B cell (primary cell): ENCODE results near the gene SLC13A3. TPM values are rescaled to one million over a fixed set of nuclear protein-coding genes. Genes with fewer than 3 reads are reported as not detected.

Experiments
- ATAC-seq: fragments of 200-7000 bp; cut with Tn5 transposase; one replicate; pipeline ENCODE4 v1.10.0; 2021; ENCODE audit warnings: low read depth, mild to moderate bottlenecking, moderate number of reproducible peaks, moderate library complexity
- CTCF ChIA-PET: fragments of 350-600 bp; sonication (Branson Sonifier 250); formaldehyde crosslinking; loops from one replicate; lab custom pipeline; 2021; ENCODE audit warnings: antibody characterized with exemption, inconsistent platforms; lab: Charles Lee
- POLR2A ChIA-PET: fragments of 350-600 bp; sonication (Branson Sonifier 250); formaldehyde crosslinking; loops from one replicate; lab custom pipeline; 2021; ENCODE audit warnings: antibody characterized with exemption; lab: Charles Lee
- DNase-seq: peaks from one replicate; pipeline ENCODE4 v3.0.0; 2013
- H2AFZ ChIP-seq: 2 replicates; pipeline ENCODE4 v1.6.1; 2012; ENCODE audit warnings: mild to moderate bottlenecking, low read depth, low read length; ENCODE audit not compliant: insufficient read depth, poor library complexity, severe bottlenecking
- H3K27ac ChIP-seq, 2 donors: 1 replicate in 1 of 2; 2 replicates in 1 of 2; pipeline ENCODE4 v1.5.1; 2012 to 2013; ENCODE audit warnings: low read length in 2 of 2, mild to moderate bottlenecking in 2 of 2, moderate library complexity in 1 of 2
- H3K27me3 ChIP-seq, 4 experiments: fragments of 200-600 bp in 1 of 4; sonication (generic) in 1 of 4; replicated peaks in 1 of 4; 1 replicate in 2 of 4; 2 replicates in 2 of 4; pipeline versions ENCODE4 v1.6.1 to v1.7.0; 2013 to 2016; ENCODE audit warnings: low read length in 3 of 4, mild to moderate bottlenecking in 2 of 4, mixed read lengths in 1 of 4, moderate library complexity in 1 of 4; ENCODE audit not compliant: insufficient read depth in 4 of 4, control insufficient read depth in 3 of 4; ENCODE audit errors: control extremely low read depth in 1 of 4
- H3K36me3 ChIP-seq, 2 experiments: replicated peaks in 1 of 2; 1 replicate in 1 of 2; 2 replicates in 1 of 2; pipeline versions ENCODE4 v1.6.1 to v1.7.1; 2013; ENCODE audit warnings: low read length in 1 of 2; ENCODE audit not compliant: insufficient read depth in 2 of 2, control insufficient read depth in 1 of 2; ENCODE audit errors: control extremely low read depth in 1 of 2, extremely low read depth in 1 of 2
- H3K4me1 ChIP-seq, 2 donors: fragments of 200-600 bp in 1 of 2; sonication (generic) in 1 of 2; 1 replicate in 1 of 2; 2 replicates in 1 of 2; pipeline versions ENCODE4 v1.5.1 to v1.6.1; 2013 to 2017; ENCODE audit warnings: low read length in 2 of 2; ENCODE audit not compliant: control insufficient read depth in 2 of 2, insufficient read depth in 2 of 2
- H3K4me2 ChIP-seq: replicated peaks from 2 replicates; pipeline ENCODE3; 2012; ENCODE audit warnings: mild to moderate bottlenecking, low read depth, low read length; ENCODE audit not compliant: poor library complexity, severe bottlenecking
- H3K4me3 ChIP-seq, 5 experiments: fragments of 200-600 bp in 1 of 5; sonication (generic) in 1 of 5; 1 replicate in 3 of 5; 2 replicates in 2 of 5; pipeline versions ENCODE4 v1.5.1 to v1.7.0; 2011 to 2016; ENCODE audit warnings: low read length in 4 of 5, mild to moderate bottlenecking in 4 of 5, low read depth in 2 of 5, control low read depth in 1 of 5, moderate library complexity in 1 of 5; ENCODE audit not compliant: insufficient read depth in 1 of 5; ENCODE audit errors: control extremely low read depth in 1 of 5, extremely low read depth in 1 of 5
- H3K79me2 ChIP-seq: fragments of 200-600 bp; sonication (generic); one replicate; pipeline ENCODE4 v1.6.0; 2016; ENCODE audit warnings: low read length; ENCODE audit not compliant: control insufficient read depth, insufficient read depth
- H3K9ac ChIP-seq: fragments of 200-600 bp; sonication (generic); 2 replicates; pipeline ENCODE4 v1.6.1; 2017; ENCODE audit warnings: mild to moderate bottlenecking, low read length, moderate library complexity
- H3K9me3 ChIP-seq, 3 donors: one replicate each; pipeline versions ENCODE4 v1.6.1 to v1.7.1; 2013; ENCODE audit warnings: low read length in 2 of 3; ENCODE audit not compliant: control insufficient read depth in 2 of 3, insufficient read depth in 1 of 3; ENCODE audit errors: control extremely low read depth in 1 of 3
- H4K20me1 ChIP-seq: 2 replicates; pipeline ENCODE4 v1.6.0; 2012; ENCODE audit warnings: mild to moderate bottlenecking, low read length; ENCODE audit not compliant: insufficient read depth, control insufficient read depth, poor library complexity, severe bottlenecking
- H3K27ac Mint-ChIP-seq: one replicate; pipeline ENCODE4 v1.8.0; 2021; ENCODE audit warnings: mixed read lengths
- H3K27me3 Mint-ChIP-seq: one replicate; pipeline ENCODE4 v1.8.0; 2021; ENCODE audit warnings: mixed read lengths
- H3K4me1 Mint-ChIP-seq: one replicate; pipeline ENCODE4 v1.8.0; 2021; ENCODE audit warnings: mixed read lengths
- H3K4me3 Mint-ChIP-seq: one replicate; pipeline ENCODE4 v1.8.0; 2021; ENCODE audit warnings: mixed read lengths
- H3K9me3 Mint-ChIP-seq: one replicate; pipeline ENCODE4 v1.8.0; 2022; ENCODE audit warnings: mixed read lengths; ENCODE audit not compliant: insufficient read depth
- CTCF ChIP-seq: fragments of 200-600 bp; IDR thresholded peaks from one replicate; pipeline ENCODE4 v1.8.0; 2022; ENCODE audit warnings: antibody characterized with exemption, mild to moderate bottlenecking
- EZH2 ChIP-seq: IDR thresholded peaks from 2 replicates; pipeline ENCODE4 v1.6.1; 2012; ENCODE audit warnings: borderline replicate concordance, low read depth, mild to moderate bottlenecking, moderate library complexity, low read length; ENCODE audit not compliant: insufficient read depth, poor library complexity, severe bottlenecking
- WGBS: methylation state at CpG from one replicate; pipeline ENCODE4 v1.1.5; 2013; ENCODE audit warnings: missing lambda C conversion rate; ENCODE audit not compliant: insufficient coverage; 5-methylcytosine and 5-hydroxymethylcytosine counted together
- intact Hi-C: fragments of 100-400 bp; cut with micrococcal nuclease; formaldehyde crosslinking; loops from one replicate; pipeline ENCODE4 v1.10.0; 2022
- polyA plus RNA-seq: library from polyadenylated mRNA; depleted of rRNA; stranded (reverse); fragments of >200 nt; gene quantifications from 2 replicates; pipeline ENCODE4 v1.2.3, GENCODE V29; 2012
- total RNA-seq, 2 donors: library from RNA; stranded (reverse); fragments of 120-200 nt in 1 of 2; gene quantifications; 1 replicate in 1 of 2; 2 replicates in 1 of 2; pipeline versions ENCODE4 v1.2.3 to v1.2.4, GENCODE V29; 2013 to 2022

The SLC13A3 gene
- total and polyA plus RNA-seq, 2 donors (not counting 1 experiment from before 2014, with no cell fraction given) = 0.09 to 0.20 TPM

- POLR2A ChIA-PET = no interaction called here
- H3K4me1 ChIP-seq = no peaks in the 10 kb centered on the region
- no peaks in the 10 kb centered on the region for H3K79me2 ChIP-seq
- H4K20me1 ChIP-seq = no peaks in the 10 kb centered on the region
- no peak overlapping the region for H3K9ac ChIP-seq
- H3K4me1 Mint-ChIP-seq = no peaks in the 10 kb centered on the region
- H3K27ac ChIP-seq = no peak overlapping the region
- H3K9me3 ChIP-seq = no peaks in the 10 kb centered on the region
- no peak for DNase-seq
- peaks cover 0 to 6% (median 4%) of the 10 kb centered on the region in 4 experiments for H3K27me3 ChIP-seq
- H3K9me3 Mint-ChIP-seq = no peaks in the 10 kb centered on the region
- no CpG with 5 or more reads among the region's 2 CpGs for WGBS
- TF ChIP-seq EZH2 (no peak), CTCF (no peak)
- H3K27me3 Mint-ChIP-seq = peaks cover 30% of the 10 kb centered on the region
- no peak overlapping the region for H3K27ac Mint-ChIP-seq
- no peak overlapping the region for H3K4me3 Mint-ChIP-seq
- H2AFZ ChIP-seq = no peak overlapping the region
- no peak for ATAC-seq
- intact Hi-C loops = no loop called here
- no peaks in the 10 kb centered on the region for H3K36me3 ChIP-seq
- CTCF ChIA-PET = no interaction called here
- no peak overlapping the region for H3K4me2 ChIP-seq
- no peak overlapping the region for H3K4me3 ChIP-seq
Measured at GRCh38 chr20:46594725-46595124, 56.5 kb downstream of the SLC13A3 start.

- ChIA-PET CTCF (interaction anchor here (0.8 kb wide), 1 partner anchor 11 kb away, joined by 4 read pairs; no protein-coding TSS in a partner anchor), POLR2A (no interaction called here)
- Histone ChIP-seq H3K27ac (no peak overlapping the region), H3K9me3 (no peaks in the 10 kb centered on the region), H3K79me2 (no peaks in the 10 kb centered on the region), H3K4me3 (no peak overlapping the region), H3K4me1 (no peaks in the 10 kb centered on the region), H3K9ac (no peak overlapping the region), H4K20me1 (no peaks in the 10 kb centered on the region), H3K4me2 (no peak overlapping the region), H2AFZ (no peak overlapping the region), H3K27me3 (peaks cover 0 to 9% (median 0%) of the 10 kb centered on the region in 4 experiments), H3K36me3 (no peaks in the 10 kb centered on the region)
- TF ChIP-seq CTCF (no peak), EZH2 (no peak)
- intact Hi-C loops = no loop called here
- ATAC-seq (no peak), DNase-seq (no peak)
- no peak overlapping the region for H3K27ac Mint-ChIP-seq
- no peaks in the 10 kb centered on the region for H3K4me1 Mint-ChIP-seq
- no peaks in the 10 kb centered on the region for H3K9me3 Mint-ChIP-seq
- no CpG with 5 or more reads among the region's 4 CpGs for WGBS
- H3K4me3 Mint-ChIP-seq = no peak overlapping the region
- H3K27me3 Mint-ChIP-seq = peaks cover 17% of the 10 kb centered on the region
Measured at GRCh38 chr20:46592580-46593362, 58.5 kb downstream of the SLC13A3 start.
